Adipose tissue (tissue), 3 donors: ENCODE results near the gene R3HDM2. TPM values are rescaled to one million over a fixed set of nuclear protein-coding genes. Genes with fewer than 3 reads are reported as not detected.

Experiments
- H3K27ac ChIP-seq: one replicate; pipeline ENCODE4 v1.5.1; 2013; ENCODE audit warnings: low read depth, low read length
- WGBS, 3 donors: extraction: QIAGEN DNeasy Blood & Tissue Kit; methylation state at CpG; one replicate each; pipeline ENCODE4 v1.1.7; 2013; 5-methylcytosine and 5-hydroxymethylcytosine counted together
- polyA plus RNA-seq, 3 donors: library from polyadenylated mRNA; stranded (reverse); fragments of 200-250 nt; gene quantifications; one replicate each; pipeline ENCODE4 v1.2.3, GENCODE V29; 2013
- donor health status: healthy with polysubstance abuse.
- donor health status: Bipolar disorder and iron deficiency.
- donor health status: healthy.

The R3HDM2 gene
- polyA plus RNA-seq, 3 donors = 11.7 to 24.2 (median 18.1) TPM

- WGBS, 3 donors = 81 to 83% (median 82%) methylated on average over 10 of the region's 10 CpGs
- no peak overlapping the region for H3K27ac ChIP-seq
Observed at GRCh38 chr12:57469296-57470164, 38.7 kb upstream of the R3HDM2 start.

- 70 to 87% (median 87%) methylated on average over 11 of the region's 11 CpGs for WGBS, 3 donors
Observed at GRCh38 chr12:57467915-57468314, 37.1 kb upstream of the R3HDM2 start.

GRCh38 chr12:57467212-57467874 is 36.5 kb upstream of the R3HDM2 start:
- no peak overlapping the region for H3K27ac ChIP-seq
- 76 to 90% (median 86%) methylated on average over 12 of the region's 12 CpGs for WGBS, 3 donors

More at GRCh38 chr12:57467915-57468314, 37.1 kb upstream of the R3HDM2 start:
- H3K27ac ChIP-seq = no peak overlapping the region

GRCh38 chr12:57465747-57466505 is 35.1 kb upstream of the R3HDM2 start:
- WGBS, 3 donors = 60 to 79% (median 78%) methylated on average over 14 of the region's 14 CpGs
- no peak overlapping the region for H3K27ac ChIP-seq

- 75 to 80% (median 79%) methylated on average over 6 of the region's 6 CpGs for WGBS, 3 donors
Observed at GRCh38 chr12:57465030-57465746, 34.3 kb upstream of the R3HDM2 start.

GRCh38 chr12:57464569-57464968 is 33.7 kb upstream of the R3HDM2 start:
- WGBS, 3 donors = 86 to 94% (median 93%) methylated on average over 12 of the region's 12 CpGs
- H3K27ac ChIP-seq = no peak overlapping the region

More at GRCh38 chr12:57465030-57465746, 34.3 kb upstream of the R3HDM2 start:
- H3K27ac ChIP-seq = no peak overlapping the region

GRCh38 chr12:57462912-57463253 is 32.0 kb upstream of the R3HDM2 start:
- H3K27ac ChIP-seq = no peak overlapping the region
- 22 to 38% (median 33%) methylated on average over 5 of the region's 5 CpGs for WGBS, 3 donors

- WGBS, 3 donors = 1% methylated on average over 24 to 28 of the region's 28 CpGs
- H3K27ac ChIP-seq = no peak overlapping the region
Observed at GRCh38 chr12:57462251-57462911, 31.5 kb upstream of the R3HDM2 start.

GRCh38 chr12:57461917-57462250 is 31.0 kb upstream of the R3HDM2 start:
- H3K27ac ChIP-seq = no peak overlapping the region
- WGBS, 3 donors = 0 to 1% (median 1%) methylated on average over 8 to 9 of the region's 9 CpGs

- no peak overlapping the region for H3K27ac ChIP-seq
- 1% methylated on average over 27 to 32 of the region's 32 CpGs for WGBS, 3 donors
Observed at GRCh38 chr12:57461276-57461916, 30.6 kb upstream of the R3HDM2 start.

GRCh38 chr12:57460841-57461275 is 30.0 kb upstream of the R3HDM2 start:
- WGBS, 3 donors = 2 to 4% (median 2%) methylated on average over 16 to 19 of the region's 19 CpGs
- no peak overlapping the region for H3K27ac ChIP-seq

GRCh38 chr12:57460468-57460784 is 29.6 kb upstream of the R3HDM2 start:
- WGBS, 3 donors = 2 to 5% (median 4%) methylated on average over 6 of the region's 6 CpGs
- H3K27ac ChIP-seq = no peak overlapping the region

- no peak within 1 kb of the TSS for H3K27ac ChIP-seq
- 1 to 2% (median 2%) methylated on average over 17 to 36 of the region's 36 CpGs for WGBS, 3 donors
Observed at GRCh38 chr12:57459750-57460467, 29.1 kb upstream of the R3HDM2 start, which contains the start of gene GLI1. GLI1 (plus strand) TSS chr12:57459785; CDS start chr12:57463692, 3,907 bp downstream.

GRCh38 chr12:57459055-57459749 is 28.4 kb upstream of the R3HDM2 start:
- H3K27ac ChIP-seq = no peak overlapping the region
- WGBS, 3 donors = 0 to 1% (median 1%) methylated on average over 24 of the region's 24 CpGs

GRCh38 chr12:57458665-57459054 is 27.8 kb upstream of the R3HDM2 start:
- 22 to 35% (median 28%) methylated on average over 3 of the region's 3 CpGs for WGBS, 3 donors

GRCh38 chr12:57456737-57457490 is 26.1 kb upstream of the R3HDM2 start:
- WGBS, 3 donors = 79 to 92% (median 87%) methylated on average over 6 of the region's 6 CpGs
- H3K27ac ChIP-seq = no peak overlapping the region

More at GRCh38 chr12:57458665-57459054, 27.8 kb upstream of the R3HDM2 start:
- no peak overlapping the region for H3K27ac ChIP-seq
